Ishikawa (cell line): ENCODE measurements around the gene DCLK1.

ENCODE experiments used
- CEBPB ChIP-seq: IDR thresholded peaks from 2 replicates; pipeline ENCODE4 v1.6.1; 2012
- CREB1 ChIP-seq: IDR thresholded peaks from 2 replicates; pipeline ENCODE4 v1.6.1; 2012; ENCODE audit warnings: low read depth
- EGR1 ChIP-seq: IDR thresholded peaks from 2 replicates; pipeline ENCODE4 v1.6.1; 2012
- EP300 ChIP-seq: IDR thresholded peaks from 2 replicates; pipeline ENCODE4 v1.6.1; 2012; ENCODE audit warnings: borderline replicate concordance
- FOXM1 ChIP-seq: IDR thresholded peaks from 2 replicates; pipeline ENCODE4 v1.6.1; 2012; ENCODE audit warnings: low read depth, borderline replicate concordance
- NFIC ChIP-seq: IDR thresholded peaks from 2 replicates; pipeline ENCODE4 v1.6.1; 2012
- RAD21 ChIP-seq: IDR thresholded peaks from 2 replicates; pipeline ENCODE4 v1.6.1; 2012; ENCODE audit warnings: low read depth
- TAF1 ChIP-seq: IDR thresholded peaks from 2 replicates; pipeline ENCODE4 v1.6.1; 2012; ENCODE audit warnings: low read depth, mild to moderate bottlenecking
- TCF12 ChIP-seq: IDR thresholded peaks from 2 replicates; pipeline ENCODE4 v1.6.1; 2012; ENCODE audit warnings: low read depth
- TEAD4 ChIP-seq: IDR thresholded peaks from 2 replicates; pipeline ENCODE4 v1.6.1; 2012
- YY1 ChIP-seq: IDR thresholded peaks from 2 replicates; pipeline ENCODE4 v1.6.1; 2012; ENCODE audit warnings: low read depth
- ZBTB7A ChIP-seq: IDR thresholded peaks from 2 replicates; pipeline ENCODE4 v1.6.1; 2012; ENCODE audit warnings: low read depth
- TF ChIP-seq, protein P1 (sequence below): IDR thresholded peaks from 2 replicates; pipeline ENCODE4 v1.6.1; 2012
- TF ChIP-seq, protein P2 (sequence below): IDR thresholded peaks from 2 replicates; pipeline ENCODE4 v1.6.1; 2012; ENCODE audit warnings: low read depth, mild to moderate bottlenecking
- TF ChIP-seq, protein P3 (sequence below): IDR thresholded peaks from 2 replicates; pipeline ENCODE4 v1.6.1; 2012

DCLK1 gene

DNA sequence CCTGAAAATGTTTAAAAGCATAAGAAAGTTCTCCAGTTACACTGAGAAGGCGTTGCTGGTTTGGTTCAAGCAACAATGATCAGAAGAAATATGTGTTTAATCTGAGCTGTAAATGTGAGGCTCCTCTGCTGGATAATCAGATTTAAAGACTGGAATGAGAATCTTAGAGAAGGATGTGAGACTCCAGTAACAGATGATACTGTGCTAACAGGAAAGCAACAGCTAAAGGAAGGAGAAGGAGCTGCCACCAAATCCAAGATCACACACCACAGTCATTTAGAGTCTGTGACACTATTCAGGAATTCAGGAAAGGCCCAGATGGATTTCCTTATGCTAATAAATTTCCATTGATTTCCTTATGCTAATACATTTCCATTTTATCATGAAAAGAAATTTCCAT lies 16.9 kb downstream of the DCLK1 start:
- TF ChIP-seq EP300 = no peak
- TF ChIP-seq CEBPB = no peak
- TF ChIP-seq NFIC = no peak
- TF ChIP-seq CREB1 = no peak
- TF ChIP-seq TCF12 = no peak
- no peak for TF ChIP-seq RAD21
- TF ChIP-seq EGR1 = no peak
- TF ChIP-seq FOXM1 = no peak
- TF ChIP-seq, protein P1, sequence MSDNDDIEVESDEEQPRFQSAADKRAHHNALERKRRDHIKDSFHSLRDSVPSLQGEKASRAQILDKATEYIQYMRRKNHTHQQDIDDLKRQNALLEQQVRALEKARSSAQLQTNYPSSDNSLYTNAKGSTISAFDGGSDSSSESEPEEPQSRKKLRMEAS = no peak

DNA sequence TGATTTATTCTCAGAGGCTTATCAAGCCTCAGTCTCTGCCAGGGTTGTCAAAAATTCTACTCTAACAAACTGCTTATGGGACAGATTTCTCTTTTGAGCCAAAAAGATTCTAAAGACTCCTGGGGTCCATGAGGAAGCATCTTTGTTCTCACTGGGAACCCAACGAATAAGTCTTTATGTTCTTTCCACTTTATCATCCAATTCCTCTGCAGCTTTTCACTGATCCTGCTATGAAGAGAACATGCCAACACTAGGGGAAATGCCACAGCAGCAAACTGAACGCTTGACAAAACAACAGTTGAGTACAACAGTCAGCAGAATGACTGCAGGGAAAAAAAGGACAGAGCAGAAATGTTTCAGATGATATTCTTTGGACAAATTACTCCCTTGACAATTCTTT lies 22.2 kb downstream of the DCLK1 start:
- TF ChIP-seq, protein P2, sequence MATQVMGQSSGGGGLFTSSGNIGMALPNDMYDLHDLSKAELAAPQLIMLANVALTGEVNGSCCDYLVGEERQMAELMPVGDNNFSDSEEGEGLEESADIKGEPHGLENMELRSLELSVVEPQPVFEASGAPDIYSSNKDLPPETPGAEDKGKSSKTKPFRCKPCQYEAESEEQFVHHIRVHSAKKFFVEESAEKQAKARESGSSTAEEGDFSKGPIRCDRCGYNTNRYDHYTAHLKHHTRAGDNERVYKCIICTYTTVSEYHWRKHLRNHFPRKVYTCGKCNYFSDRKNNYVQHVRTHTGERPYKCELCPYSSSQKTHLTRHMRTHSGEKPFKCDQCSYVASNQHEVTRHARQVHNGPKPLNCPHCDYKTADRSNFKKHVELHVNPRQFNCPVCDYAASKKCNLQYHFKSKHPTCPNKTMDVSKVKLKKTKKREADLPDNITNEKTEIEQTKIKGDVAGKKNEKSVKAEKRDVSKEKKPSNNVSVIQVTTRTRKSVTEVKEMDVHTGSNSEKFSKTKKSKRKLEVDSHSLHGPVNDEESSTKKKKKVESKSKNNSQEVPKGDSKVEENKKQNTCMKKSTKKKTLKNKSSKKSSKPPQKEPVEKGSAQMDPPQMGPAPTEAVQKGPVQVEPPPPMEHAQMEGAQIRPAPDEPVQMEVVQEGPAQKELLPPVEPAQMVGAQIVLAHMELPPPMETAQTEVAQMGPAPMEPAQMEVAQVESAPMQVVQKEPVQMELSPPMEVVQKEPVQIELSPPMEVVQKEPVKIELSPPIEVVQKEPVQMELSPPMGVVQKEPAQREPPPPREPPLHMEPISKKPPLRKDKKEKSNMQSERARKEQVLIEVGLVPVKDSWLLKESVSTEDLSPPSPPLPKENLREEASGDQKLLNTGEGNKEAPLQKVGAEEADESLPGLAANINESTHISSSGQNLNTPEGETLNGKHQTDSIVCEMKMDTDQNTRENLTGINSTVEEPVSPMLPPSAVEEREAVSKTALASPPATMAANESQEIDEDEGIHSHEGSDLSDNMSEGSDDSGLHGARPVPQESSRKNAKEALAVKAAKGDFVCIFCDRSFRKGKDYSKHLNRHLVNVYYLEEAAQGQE = no peak
- TF ChIP-seq, protein P1 = no peak
- TF ChIP-seq CEBPB = no peak
- TF ChIP-seq FOXM1 = no peak
- no peak for TF ChIP-seq TEAD4
- TF ChIP-seq ZBTB7A = no peak
- TF ChIP-seq RAD21 = no peak
- TF ChIP-seq, protein P3, sequence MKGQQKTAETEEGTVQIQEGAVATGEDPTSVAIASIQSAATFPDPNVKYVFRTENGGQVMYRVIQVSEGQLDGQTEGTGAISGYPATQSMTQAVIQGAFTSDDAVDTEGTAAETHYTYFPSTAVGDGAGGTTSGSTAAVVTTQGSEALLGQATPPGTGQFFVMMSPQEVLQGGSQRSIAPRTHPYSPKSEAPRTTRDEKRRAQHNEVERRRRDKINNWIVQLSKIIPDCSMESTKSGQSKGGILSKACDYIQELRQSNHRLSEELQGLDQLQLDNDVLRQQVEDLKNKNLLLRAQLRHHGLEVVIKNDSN = no peak
- no peak for TF ChIP-seq YY1

DNA sequence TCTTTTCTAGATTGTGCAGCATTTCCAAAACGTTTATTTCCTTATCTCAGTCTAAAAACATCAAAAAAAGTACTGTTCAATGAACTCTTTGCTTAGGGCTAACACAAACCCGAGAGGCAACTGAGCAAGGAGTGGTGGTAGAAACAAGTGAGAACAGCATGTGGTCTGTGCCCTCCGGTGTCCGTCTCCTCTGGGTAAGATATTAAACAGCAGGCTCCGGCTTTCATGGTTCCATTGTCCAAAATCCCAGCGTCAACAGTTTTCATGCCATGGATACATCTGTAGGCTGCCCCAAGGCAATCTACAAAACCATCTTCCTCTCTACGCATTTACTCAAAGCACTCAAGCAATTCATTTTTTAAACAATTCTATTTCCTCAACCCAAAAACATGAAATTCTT lies 22.8 kb downstream of the DCLK1 start:
- TF ChIP-seq EP300 = no peak
- no peak for TF ChIP-seq RAD21
- TF ChIP-seq, protein P1 = no peak
- TF ChIP-seq, protein P2 = no peak
- TF ChIP-seq ZBTB7A = no peak
- TF ChIP-seq, protein P3 = no peak
- no peak for TF ChIP-seq CEBPB
- no peak for TF ChIP-seq CREB1
- no peak for TF ChIP-seq TEAD4
- TF ChIP-seq YY1 = no peak
- no peak for TF ChIP-seq EGR1

DNA sequence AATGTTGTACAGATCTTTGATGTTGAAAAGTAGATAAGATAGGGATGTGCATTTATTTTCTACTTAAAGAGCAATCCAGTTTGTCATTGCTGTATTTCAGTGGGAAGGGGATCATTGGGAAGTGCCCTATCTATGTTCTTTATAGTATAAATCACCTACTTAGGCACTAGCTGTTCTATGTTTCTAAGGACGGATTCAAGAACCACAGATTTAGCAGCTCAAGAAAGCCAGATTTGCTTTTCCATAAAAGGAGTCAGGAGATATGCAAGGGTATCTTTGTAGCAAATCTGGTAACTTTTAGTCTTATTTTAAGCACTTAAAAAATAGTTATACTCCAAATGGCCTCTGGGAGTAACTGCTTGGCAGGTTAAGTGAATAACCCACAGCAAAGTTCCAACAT lies 23.7 kb downstream of the DCLK1 start:
- TF ChIP-seq, protein P1 = no peak
- TF ChIP-seq ZBTB7A (no peak), EP300 (no peak), TAF1 (no peak), CEBPB (no peak), NFIC (no peak), YY1 (no peak), RAD21 (no peak), CREB1 (no peak), EGR1 (no peak), TCF12 (no peak), FOXM1 (no peak), TEAD4 (no peak)
- TF ChIP-seq, protein P3 = no peak
- TF ChIP-seq, protein P2 = no peak
